Endothelial cell of umbilical vein (primary cell): ENCODE measurements around the gene SAMD5. TPM values are rescaled to one million over a fixed set of nuclear protein-coding genes. Genes with fewer than 3 reads are reported as not detected.

Source experiments
- BruUV-seq: library from RNA; stranded (reverse); fragments of 400-500 nt; replicated peaks from 2 replicates; lab custom pipeline; 2021; lab: Mats Ljungman, UMichigan
- CTCF ChIA-PET: fragments of 300-600, 350-600 bp; sonication (Branson Sonifier 250); formaldehyde crosslinking; loops from one replicate; lab custom pipeline; 2021; ENCODE audit warnings: antibody characterized with exemption, inconsistent platforms; lab: Charles Lee
- POLR2A ChIA-PET: fragments of 300-600, 350-600 bp; sonication (Branson Sonifier 250); formaldehyde crosslinking; loops from one replicate; lab custom pipeline; 2021; ENCODE audit warnings: antibody characterized with exemption, inconsistent platforms; lab: Charles Lee
- DNase-seq: peaks from one replicate; pipeline ENCODE4 v3.0.0-alpha.2; 2011; ENCODE audit warnings: low read depth, low spot score
- FAIRE-seq: peaks from 2 replicates; lab custom pipeline; 2011; peaks lifted over from hg19 to GRCh38; lab: Jason Lieb, UNC
- H2AFZ ChIP-seq: 2 replicates; pipeline ENCODE4 v1.6.0; 2012; ENCODE audit warnings: low read depth, low read length, control low read depth, inconsistent platforms
- H3K27ac ChIP-seq: 2 replicates; pipeline ENCODE4 v1.5.1; 2011; ENCODE audit warnings: low read depth, mild to moderate bottlenecking, control low read depth, low read length, moderate library complexity; ENCODE audit not compliant: insufficient read depth
- H3K27me3 ChIP-seq, 2 experiments: 2 replicates each; pipeline versions ENCODE4 v1.6.0 to v1.6.1; 2011; ENCODE audit warnings: low read length in 2 of 2, mixed read lengths in 1 of 2; ENCODE audit not compliant: control insufficient read depth in 2 of 2, insufficient read depth in 2 of 2
- H3K36me3 ChIP-seq, 2 experiments: 2 replicates in 1 of 2; 3 replicates in 1 of 2; pipeline ENCODE4 v1.5.1; 2011; ENCODE audit warnings: low read length in 2 of 2, mild to moderate bottlenecking in 1 of 2, moderate library complexity in 1 of 2; ENCODE audit not compliant: control insufficient read depth in 2 of 2, insufficient read depth in 2 of 2; ENCODE audit errors: extremely low read depth in 1 of 2
- H3K4me1 ChIP-seq: 3 replicates; pipeline ENCODE4 v1.5.1; 2011; ENCODE audit warnings: mild to moderate bottlenecking, low read length; ENCODE audit not compliant: control insufficient read depth, insufficient read depth; ENCODE audit errors: extremely low read depth
- H3K4me2 ChIP-seq: 2 replicates; pipeline ENCODE4 v1.6.1; 2011; ENCODE audit warnings: low read length, control low read depth, mixed read lengths; ENCODE audit not compliant: insufficient read depth
- H3K4me3 ChIP-seq, 3 experiments: fragments of 200-600 bp in 1 of 3; sonication (generic), shearing (Covaris generic) in 1 of 3; replicated peaks in 1 of 3; 2 replicates each; pipeline ENCODE4 v1.5.1; 2011 to 2016; ENCODE audit warnings: control low read depth in 3 of 3, low read length in 3 of 3, mild to moderate bottlenecking in 2 of 3, inconsistent platforms in 1 of 3, low read depth in 1 of 3, moderate library complexity in 1 of 3; ENCODE audit not compliant: insufficient read depth in 1 of 3
- H3K79me2 ChIP-seq: 2 replicates; pipeline ENCODE4 v1.6.0; 2012; ENCODE audit warnings: low read length, inconsistent platforms; ENCODE audit not compliant: control insufficient read depth, insufficient read depth
- H3K9ac ChIP-seq: replicated peaks from 2 replicates; pipeline ENCODE3; 2011; ENCODE audit warnings: low read length, control low read depth; ENCODE audit not compliant: insufficient read depth; ENCODE audit errors: extremely low read depth
- H3K9me1 ChIP-seq: replicated peaks from 3 replicates; pipeline ENCODE4 v1.6.0; 2011; ENCODE audit warnings: mild to moderate bottlenecking, low read length; ENCODE audit not compliant: control insufficient read depth, insufficient read depth; ENCODE audit errors: extremely low read depth
- H3K9me3 ChIP-seq: replicated peaks from 2 replicates; pipeline ENCODE4 v1.5.1; 2012; ENCODE audit warnings: low read length, inconsistent platforms; ENCODE audit not compliant: control insufficient read depth, insufficient read depth
- H4K20me1 ChIP-seq: replicated peaks from 2 replicates; pipeline ENCODE3; 2011; ENCODE audit warnings: mild to moderate bottlenecking, low read length; ENCODE audit not compliant: control insufficient read depth, insufficient read depth; ENCODE audit errors: extremely low read depth
- EZH2 ChIP-seq: IDR thresholded peaks from 2 replicates; pipeline ENCODE4 v1.6.1; 2012; ENCODE audit warnings: borderline replicate concordance, low read depth, mild to moderate bottlenecking, moderate library complexity, low read length, inconsistent platforms; ENCODE audit not compliant: severe bottlenecking
- FOS ChIP-seq: IDR thresholded peaks from 2 replicates; pipeline ENCODE4 v1.6.1; 2011; ENCODE audit warnings: mild to moderate bottlenecking, low read length, moderate library complexity, borderline replicate concordance; ENCODE audit not compliant: insufficient read depth
- GATA2 ChIP-seq: IDR thresholded peaks from 2 replicates; pipeline ENCODE4 v1.7.0; 2011; ENCODE audit warnings: low read depth, mild to moderate bottlenecking, moderate library complexity, mixed read lengths, low read length; ENCODE audit not compliant: insufficient read length, insufficient read depth
- JUN ChIP-seq: IDR thresholded peaks from 2 replicates; pipeline ENCODE4 v1.6.1; 2011; ENCODE audit warnings: borderline replicate concordance, low read depth; ENCODE audit not compliant: insufficient read length, insufficient read depth
- MYC ChIP-seq: IDR thresholded peaks from one replicate; pipeline ENCODE4 v1.6.1; 2011; ENCODE audit warnings: mild to moderate bottlenecking, low read depth, low read length
- POLR2A ChIP-seq: IDR thresholded peaks from 2 replicates; pipeline ENCODE4 v1.6.1; 2012; ENCODE audit warnings: low read depth, mild to moderate bottlenecking, control low read depth, low read length
- POLR2AphosphoS5 ChIP-seq: IDR thresholded peaks from 2 replicates; pipeline ENCODE4 v1.6.1; 2012; ENCODE audit warnings: low read depth, mild to moderate bottlenecking, control low read depth, low read length, moderate library complexity; ENCODE audit not compliant: insufficient read depth
- dilution Hi-C: fragments of 300-500 bp; cut with MboI; formaldehyde crosslinking; loops from one replicate; pipeline ENCODE4 v1.15.0; 2019; ENCODE audit warnings: low sequenced_read_pairs; ENCODE audit not compliant: extremely low pct_ligation_motif_present
- intact Hi-C: fragments of 100-400 bp; cut with micrococcal nuclease; formaldehyde crosslinking; loops from one replicate; pipeline ENCODE4 v1.10.0; 2022
- polyA plus RNA-seq, 4 experiments: library from polyadenylated mRNA; depleted of rRNA in 3 of 4; stranded (reverse) in 3 of 4; unstranded in 1 of 4; fragments of >200 nt; gene quantifications; 2 replicates each; pipeline versions ENCODE4 v1.2.1 to v1.2.3, GENCODE V29; 2011 to 2012; ENCODE audit warnings: missing spikeins in 1 of 4
- total RNA-seq: library from RNA; stranded (reverse); gene quantifications from 2 replicates; pipeline ENCODE4 v1.2.3, GENCODE V29; 2021
- TF ChIP-seq, protein P1 (sequence below), 2 donors: IDR thresholded peaks; 1 replicate in 1 of 2; 2 replicates in 1 of 2; pipeline ENCODE4 v1.5.1; 2011; ENCODE audit warnings: low read length in 2 of 2, mild to moderate bottlenecking in 2 of 2, moderate library complexity in 2 of 2, control low read depth in 1 of 2, inconsistent platforms in 1 of 2, low read depth in 1 of 2; ENCODE audit not compliant: insufficient read depth in 1 of 2; ENCODE audit errors: extremely low read depth in 1 of 2
- TF ChIP-seq, protein P2 (sequence below): IDR thresholded peaks from 2 replicates; pipeline ENCODE4 v1.6.1; 2011; ENCODE audit not compliant: insufficient read depth, insufficient read length

The SAMD5 gene
- total and polyA plus RNA-seq, 2 donors (not counting 3 experiments of a cell fraction or from before 2014, with no cell fraction given): 0.75 to 6.9 TPM

DNA sequence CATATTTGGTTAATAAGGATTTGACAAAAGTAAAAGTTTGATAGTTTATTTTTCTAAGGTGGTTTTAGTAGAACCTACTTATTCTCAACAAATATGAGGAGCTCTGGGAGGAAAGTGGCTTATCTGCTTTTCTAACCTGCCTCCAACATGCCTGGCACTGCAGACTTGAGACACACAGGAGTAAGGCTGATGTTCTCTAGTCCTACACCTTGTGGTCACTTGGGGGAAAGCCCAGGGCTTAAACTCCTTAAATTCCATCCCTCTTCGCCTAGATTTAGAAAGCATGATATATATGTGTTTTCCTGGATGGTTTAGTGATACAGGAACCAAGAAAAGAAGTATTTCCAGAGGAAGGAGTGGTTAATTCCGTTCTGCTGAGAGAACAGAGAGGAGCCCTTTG lies 39.9 kb upstream of the SAMD5 start:
- ChIA-PET POLR2A (no interaction called here), CTCF (no interaction called here)
- Histone ChIP-seq H3K27ac (no peak overlapping the region), H2AFZ (no peak overlapping the region), H3K4me2 (no peak overlapping the region), H3K9me1 (no peaks in the 10 kb centered on the region), H3K27me3 (peaks cover 0 to 3% of the 10 kb centered on the region in 2 experiments), H4K20me1 (no peaks in the 10 kb centered on the region), H3K4me3 (no peak overlapping the region), H3K9me3 (no peaks in the 10 kb centered on the region), H3K79me2 (no peaks in the 10 kb centered on the region), H3K4me1 (no peaks in the 10 kb centered on the region), H3K36me3 (no peaks in the 10 kb centered on the region), H3K9ac (no peak overlapping the region)
- FAIRE-seq (no peak), DNase-seq (no peak)
- intact Hi-C loops (no loop called here), dilution Hi-C loops (no loop called here)
- BruUV-seq: no TSS peak
- TF ChIP-seq, protein P1, sequence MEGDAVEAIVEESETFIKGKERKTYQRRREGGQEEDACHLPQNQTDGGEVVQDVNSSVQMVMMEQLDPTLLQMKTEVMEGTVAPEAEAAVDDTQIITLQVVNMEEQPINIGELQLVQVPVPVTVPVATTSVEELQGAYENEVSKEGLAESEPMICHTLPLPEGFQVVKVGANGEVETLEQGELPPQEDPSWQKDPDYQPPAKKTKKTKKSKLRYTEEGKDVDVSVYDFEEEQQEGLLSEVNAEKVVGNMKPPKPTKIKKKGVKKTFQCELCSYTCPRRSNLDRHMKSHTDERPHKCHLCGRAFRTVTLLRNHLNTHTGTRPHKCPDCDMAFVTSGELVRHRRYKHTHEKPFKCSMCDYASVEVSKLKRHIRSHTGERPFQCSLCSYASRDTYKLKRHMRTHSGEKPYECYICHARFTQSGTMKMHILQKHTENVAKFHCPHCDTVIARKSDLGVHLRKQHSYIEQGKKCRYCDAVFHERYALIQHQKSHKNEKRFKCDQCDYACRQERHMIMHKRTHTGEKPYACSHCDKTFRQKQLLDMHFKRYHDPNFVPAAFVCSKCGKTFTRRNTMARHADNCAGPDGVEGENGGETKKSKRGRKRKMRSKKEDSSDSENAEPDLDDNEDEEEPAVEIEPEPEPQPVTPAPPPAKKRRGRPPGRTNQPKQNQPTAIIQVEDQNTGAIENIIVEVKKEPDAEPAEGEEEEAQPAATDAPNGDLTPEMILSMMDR (IDR thresholded peaks at IDR 0.05; ENCODE audit: extremely low read depth in 1 of 2, insufficient read depth in 1 of 2, low read depth in 1 of 2, low read length in 2 of 2): no peak
- TF ChIP-seq POLR2AphosphoS5 (no peak), JUN (no peak), POLR2A (no peak), FOS (no peak)

DNA sequence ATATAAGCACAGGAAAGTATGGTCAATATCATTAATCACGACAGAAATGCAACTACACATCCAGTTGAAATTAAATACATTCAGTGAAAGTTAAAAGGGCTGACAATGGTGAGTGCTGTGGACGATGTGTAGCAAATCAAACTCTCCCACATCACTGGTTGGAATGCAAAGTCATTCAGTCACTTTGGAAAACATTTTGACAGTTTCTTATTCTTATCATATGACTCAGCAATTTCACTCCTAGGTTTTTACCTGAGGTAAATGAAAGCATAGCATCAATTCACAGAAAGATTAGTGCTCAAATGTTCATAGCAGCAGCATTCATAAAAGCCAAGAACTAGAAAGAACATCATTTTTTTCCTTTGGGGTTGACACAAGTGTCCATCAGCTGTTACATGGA lies 28.6 kb upstream of the SAMD5 start:
- H3K79me2 ChIP-seq: no peaks in the 10 kb centered on the region
- no peak for TF ChIP-seq FOS
- no peak for TF ChIP-seq GATA2
- no peak for TF ChIP-seq EZH2
- TF ChIP-seq POLR2A: no peak
- TF ChIP-seq JUN: no peak
- TF ChIP-seq, protein P2, sequence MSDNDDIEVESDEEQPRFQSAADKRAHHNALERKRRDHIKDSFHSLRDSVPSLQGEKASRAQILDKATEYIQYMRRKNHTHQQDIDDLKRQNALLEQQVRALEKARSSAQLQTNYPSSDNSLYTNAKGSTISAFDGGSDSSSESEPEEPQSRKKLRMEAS: no peak
- TF ChIP-seq, protein P1 (IDR thresholded peaks at IDR 0.05; ENCODE audit: extremely low read depth in 1 of 2, insufficient read depth in 1 of 2, low read depth in 1 of 2, low read length in 2 of 2): no peak
- TF ChIP-seq MYC: no peak
- TF ChIP-seq POLR2AphosphoS5: no peak
- no peaks in the 10 kb centered on the region for H3K9me1 ChIP-seq
- DNase-seq (no peak), FAIRE-seq (no peak)
- H3K9me3 ChIP-seq: no peaks in the 10 kb centered on the region
- H3K27ac ChIP-seq: no peak overlapping the region
- no peak overlapping the region for H2AFZ ChIP-seq
- no peaks in the 10 kb centered on the region for H3K36me3 ChIP-seq
- no peaks in the 10 kb centered on the region for H4K20me1 ChIP-seq
- BruUV-seq: no TSS peak
- no peak overlapping the region for H3K4me3 ChIP-seq
- ChIA-PET CTCF (no interaction called here), POLR2A (no interaction called here)
- no peaks in the 10 kb centered on the region for H3K27me3 ChIP-seq
- intact Hi-C loops (no loop called here), dilution Hi-C loops (no loop called here)
- no peak overlapping the region for H3K9ac ChIP-seq
- no peaks in the 10 kb centered on the region for H3K4me1 ChIP-seq
- H3K4me2 ChIP-seq: no peak overlapping the region
